PC-9 (cell line): ENCODE measurements around the gene SMOC2.

Experiments
- EZH2 ChIP-seq: fragments of 200-600 bp; sonication (generic); IDR thresholded peaks from 2 replicates; pipeline ENCODE4 v1.8.0; 2017; ENCODE audit warnings: antibody characterized with exemption, low read depth
- TF ChIP-seq, protein P1 (sequence below): fragments of 200-600 bp; sonication (generic); conservative IDR thresholded peaks from 2 replicates; pipeline ENCODE4 v1.6.1; 2017; ENCODE audit warnings: mixed run types, antibody characterized with exemption, mild to moderate bottlenecking, moderate library complexity

DNA sequence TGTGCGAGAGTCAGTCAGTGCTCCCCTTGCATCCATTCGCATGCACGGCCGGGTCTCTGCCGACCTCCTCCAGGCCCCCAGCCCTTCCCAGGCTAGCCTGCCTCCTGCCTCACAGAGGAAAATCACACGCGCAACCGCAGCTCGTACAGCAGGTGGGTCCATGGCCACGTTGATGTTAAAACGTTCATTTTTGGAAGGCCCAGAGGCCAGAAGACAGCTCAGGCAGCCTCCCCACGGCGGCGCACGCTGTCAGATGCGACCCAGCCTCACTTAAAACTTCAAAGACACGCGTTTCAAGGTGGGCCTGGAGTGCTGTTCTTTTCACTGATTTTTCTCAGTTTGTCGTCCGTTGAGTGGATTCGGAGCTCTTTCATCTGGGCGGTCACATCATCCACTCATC lies 276.5 kb downstream of the SMOC2 start:
- TF ChIP-seq, protein P1, sequence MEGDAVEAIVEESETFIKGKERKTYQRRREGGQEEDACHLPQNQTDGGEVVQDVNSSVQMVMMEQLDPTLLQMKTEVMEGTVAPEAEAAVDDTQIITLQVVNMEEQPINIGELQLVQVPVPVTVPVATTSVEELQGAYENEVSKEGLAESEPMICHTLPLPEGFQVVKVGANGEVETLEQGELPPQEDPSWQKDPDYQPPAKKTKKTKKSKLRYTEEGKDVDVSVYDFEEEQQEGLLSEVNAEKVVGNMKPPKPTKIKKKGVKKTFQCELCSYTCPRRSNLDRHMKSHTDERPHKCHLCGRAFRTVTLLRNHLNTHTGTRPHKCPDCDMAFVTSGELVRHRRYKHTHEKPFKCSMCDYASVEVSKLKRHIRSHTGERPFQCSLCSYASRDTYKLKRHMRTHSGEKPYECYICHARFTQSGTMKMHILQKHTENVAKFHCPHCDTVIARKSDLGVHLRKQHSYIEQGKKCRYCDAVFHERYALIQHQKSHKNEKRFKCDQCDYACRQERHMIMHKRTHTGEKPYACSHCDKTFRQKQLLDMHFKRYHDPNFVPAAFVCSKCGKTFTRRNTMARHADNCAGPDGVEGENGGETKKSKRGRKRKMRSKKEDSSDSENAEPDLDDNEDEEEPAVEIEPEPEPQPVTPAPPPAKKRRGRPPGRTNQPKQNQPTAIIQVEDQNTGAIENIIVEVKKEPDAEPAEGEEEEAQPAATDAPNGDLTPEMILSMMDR, result no peak
- no peak for TF ChIP-seq EZH2
